Esophagus muscularis mucosa (tissue), 4 donors: Measurements from ENCODE around the gene PLD3.

Experiments used
- EP300 ChIP-seq: sonication (generic); formaldehyde crosslinking; IDR thresholded peaks from one replicate; pipeline ENCODE4 v1.6.1; 2017; ENCODE audit warnings: antibody characterized with exemption
- POLR2A ChIP-seq: fragments of 450-650 bp; IDR thresholded peaks from one replicate; pipeline ENCODE4 v1.6.1; 2017; ENCODE audit warnings: antibody characterized with exemption, moderate library complexity, mild to moderate bottlenecking, low read depth
- POLR2AphosphoS5 ChIP-seq, 2 donors: sonication (generic); formaldehyde crosslinking; IDR thresholded peaks; one replicate each; pipeline ENCODE4 v1.6.1; 2017; ENCODE audit warnings: antibody characterized with exemption in 2 of 2
- TF ChIP-seq, protein P1 (sequence below), 3 experiments: fragments of 200-600 bp in 2 of 3; fragments of 450-650 bp in 1 of 3; sonication (generic) in 2 of 3; IDR thresholded peaks; one replicate each; pipeline ENCODE4 v1.5.1; 2017 to 2019; ENCODE audit warnings: antibody characterized with exemption in 3 of 3, mild to moderate bottlenecking in 2 of 3, moderate library complexity in 1 of 3

DNA sequence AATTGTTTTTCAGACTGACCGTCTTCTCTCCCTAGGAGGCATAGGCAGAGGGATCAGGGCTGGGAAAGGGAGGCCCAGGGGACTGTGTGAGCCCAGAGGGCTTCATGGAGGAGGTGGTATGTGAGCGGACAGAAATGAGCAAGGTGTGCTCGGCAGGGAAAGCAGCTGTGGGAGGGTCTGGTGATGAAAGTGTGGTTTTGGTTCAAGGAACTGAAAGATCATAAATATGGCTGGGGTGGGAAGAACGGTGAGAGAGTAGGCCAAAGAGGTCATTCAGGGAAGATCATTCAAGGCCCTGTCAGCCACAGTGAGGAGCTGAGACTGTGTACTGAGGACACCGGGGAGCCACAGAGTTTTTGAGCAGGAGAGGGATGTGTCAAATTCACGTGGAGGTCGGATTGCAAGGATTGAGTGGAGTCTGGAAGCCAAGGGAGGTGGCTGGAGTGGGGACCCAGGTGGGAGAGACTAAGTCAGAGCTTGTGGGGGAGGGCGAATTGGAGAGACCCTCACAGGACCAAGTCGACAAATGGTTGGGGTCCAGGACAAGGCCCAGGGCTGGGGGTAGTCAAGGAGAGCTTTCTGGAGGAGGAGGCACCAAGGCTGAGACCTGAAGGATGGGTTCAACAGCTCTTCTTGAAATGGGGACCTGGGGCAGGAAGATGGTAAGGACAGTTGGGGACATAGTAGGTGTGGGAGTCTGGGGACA, 7.6 kb downstream of the PLD3 start:
- TF ChIP-seq, protein P1, sequence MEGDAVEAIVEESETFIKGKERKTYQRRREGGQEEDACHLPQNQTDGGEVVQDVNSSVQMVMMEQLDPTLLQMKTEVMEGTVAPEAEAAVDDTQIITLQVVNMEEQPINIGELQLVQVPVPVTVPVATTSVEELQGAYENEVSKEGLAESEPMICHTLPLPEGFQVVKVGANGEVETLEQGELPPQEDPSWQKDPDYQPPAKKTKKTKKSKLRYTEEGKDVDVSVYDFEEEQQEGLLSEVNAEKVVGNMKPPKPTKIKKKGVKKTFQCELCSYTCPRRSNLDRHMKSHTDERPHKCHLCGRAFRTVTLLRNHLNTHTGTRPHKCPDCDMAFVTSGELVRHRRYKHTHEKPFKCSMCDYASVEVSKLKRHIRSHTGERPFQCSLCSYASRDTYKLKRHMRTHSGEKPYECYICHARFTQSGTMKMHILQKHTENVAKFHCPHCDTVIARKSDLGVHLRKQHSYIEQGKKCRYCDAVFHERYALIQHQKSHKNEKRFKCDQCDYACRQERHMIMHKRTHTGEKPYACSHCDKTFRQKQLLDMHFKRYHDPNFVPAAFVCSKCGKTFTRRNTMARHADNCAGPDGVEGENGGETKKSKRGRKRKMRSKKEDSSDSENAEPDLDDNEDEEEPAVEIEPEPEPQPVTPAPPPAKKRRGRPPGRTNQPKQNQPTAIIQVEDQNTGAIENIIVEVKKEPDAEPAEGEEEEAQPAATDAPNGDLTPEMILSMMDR (IDR thresholded peaks at IDR 0.05) = no peak
- TF ChIP-seq POLR2A = no peak
- TF ChIP-seq EP300 = no peak
- no peak for TF ChIP-seq POLR2AphosphoS5 (IDR thresholded peaks at IDR 0.05)
